C1 segment of cervical spinal cord (tissue), 14 donors: ENCODE data around the gene STX16.

ENCODE experiments used
- DNase-seq, 14 donors: peaks; one replicate each; lab custom pipeline; 2025; lab: John Stamatoyannopoulos, UW

Gene STX16

GRCh38 chr20:58709703-58710039 is 58.6 kb downstream of the STX16 start:
- DNase-seq: no peak

DNA sequence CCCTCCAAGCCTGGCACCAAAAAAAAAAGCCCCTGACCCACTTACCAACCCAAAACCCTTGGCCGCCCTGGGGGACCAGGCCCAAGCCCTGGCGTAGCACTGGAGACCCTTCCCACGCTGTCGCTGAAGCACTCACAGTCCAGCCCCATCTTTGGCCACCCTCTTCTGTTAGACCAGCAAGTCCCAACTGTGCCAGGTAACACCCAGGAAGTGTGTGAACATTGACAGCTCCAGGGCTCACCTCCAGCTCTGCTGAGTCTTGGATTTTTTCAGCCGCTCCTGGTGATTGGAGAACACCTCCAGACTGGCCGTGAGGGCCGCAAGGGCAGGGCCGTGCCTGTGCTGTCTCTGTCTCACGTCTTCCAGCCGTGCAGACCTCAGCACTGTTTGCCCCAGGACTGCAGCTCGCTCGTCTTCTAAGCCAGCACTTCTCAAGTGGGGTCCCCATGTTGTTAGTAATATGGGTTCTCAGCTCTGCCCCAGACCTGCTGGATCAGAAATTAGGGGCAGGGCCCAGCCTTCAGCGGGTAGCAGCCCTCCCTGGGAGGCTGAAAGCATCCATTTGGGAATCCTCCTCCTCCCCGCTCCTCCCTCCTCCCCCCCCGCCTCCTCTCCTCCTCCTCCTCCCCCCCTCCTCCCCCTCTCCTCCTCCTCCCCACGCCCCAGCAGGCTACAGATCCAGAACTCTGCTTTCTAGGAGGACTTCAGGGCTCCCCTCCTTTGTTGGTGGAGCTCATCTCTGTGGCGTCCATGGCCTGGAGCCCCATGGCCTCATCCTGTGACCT is 59.6 kb downstream of the STX16 start:
- DNase-seq: no peak

- no peak for DNase-seq
Measured at GRCh38 chr20:58711266-58712051, 60.4 kb downstream of the STX16 start.

- no peak for DNase-seq
Measured at GRCh38 chr20:58712151-58712791, 61.2 kb downstream of the STX16 start.

DNA sequence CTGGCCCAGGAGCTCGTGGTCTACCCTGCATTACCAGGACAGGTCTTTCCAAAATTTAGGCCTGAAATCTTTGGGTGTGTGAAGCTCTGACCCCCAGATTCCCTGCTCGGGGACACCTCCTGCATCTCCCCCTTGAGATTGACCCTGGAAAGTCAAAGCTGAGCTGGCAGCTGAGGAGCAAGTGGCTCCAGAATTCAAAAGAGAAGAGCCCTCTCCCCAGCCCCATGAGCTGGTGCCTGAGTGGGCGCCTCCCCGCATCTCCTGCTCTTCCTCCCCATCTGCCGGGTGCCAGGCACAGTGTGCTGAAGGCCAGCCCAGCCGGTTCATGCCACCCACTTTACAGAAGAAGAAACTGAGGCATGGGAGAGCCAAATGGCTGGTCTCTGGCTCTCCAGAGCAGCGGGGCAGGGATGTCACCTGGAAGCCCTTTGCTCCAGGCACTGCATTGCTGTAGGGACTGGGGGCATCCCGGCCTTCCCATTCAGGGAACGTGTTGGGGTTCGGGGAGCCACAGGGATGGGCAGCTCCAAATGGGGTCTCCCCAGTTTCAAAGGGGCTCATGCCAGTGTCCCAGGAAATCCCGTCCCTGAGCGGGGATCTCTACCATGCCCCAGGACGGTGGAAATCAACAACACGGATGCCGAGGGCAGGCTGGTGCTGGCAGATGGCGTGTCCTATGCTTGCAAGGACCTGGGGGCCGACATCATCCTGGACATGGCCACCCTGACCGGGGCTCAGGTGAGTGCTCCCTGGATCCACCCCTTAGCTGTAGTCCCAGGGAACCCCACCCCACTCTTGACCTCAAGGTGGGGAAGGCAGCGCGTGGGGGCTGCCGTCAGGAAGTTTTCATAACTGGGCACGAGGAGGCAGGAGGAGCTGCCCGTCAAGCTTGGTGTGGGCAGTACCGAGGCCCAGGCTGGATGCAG is 62.0 kb downstream of the STX16 start:
- DNase-seq: no peak

GRCh38 chr20:58713801-58714339 is 62.8 kb downstream of the STX16 start:
- no peak for DNase-seq

GRCh38 chr20:58714340-58714922 is 63.3 kb downstream of the STX16 start:
- no peak for DNase-seq

DNA sequence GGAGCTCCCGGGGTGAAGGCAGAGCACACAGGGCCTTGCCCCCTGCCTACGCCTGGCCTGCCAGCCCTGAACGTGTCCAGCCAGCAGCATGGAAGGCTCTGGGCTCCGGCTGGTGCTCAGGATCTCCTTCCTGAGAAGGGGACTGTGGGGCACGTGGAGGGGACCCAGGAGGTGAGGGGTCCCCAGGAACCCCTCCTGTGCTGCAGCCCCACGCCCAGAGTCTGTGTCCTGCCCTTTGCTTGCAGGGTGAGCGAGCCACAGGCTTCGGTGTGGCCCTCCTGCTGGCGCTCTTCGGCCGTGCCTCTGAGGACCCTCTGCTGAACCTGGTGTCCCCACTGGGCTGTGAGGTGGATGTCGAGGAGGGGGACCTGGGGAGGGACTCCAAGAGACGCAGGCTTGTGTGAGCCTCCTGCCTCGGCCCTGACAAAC is 63.9 kb downstream of the STX16 start:
- DNase-seq: no peak

GRCh38 chr20:58715391-58715800 is 64.3 kb downstream of the STX16 start:
- no peak for DNase-seq

GRCh38 chr20:58715801-58716475 is 64.9 kb downstream of the STX16 start:
- no peak for DNase-seq

DNA sequence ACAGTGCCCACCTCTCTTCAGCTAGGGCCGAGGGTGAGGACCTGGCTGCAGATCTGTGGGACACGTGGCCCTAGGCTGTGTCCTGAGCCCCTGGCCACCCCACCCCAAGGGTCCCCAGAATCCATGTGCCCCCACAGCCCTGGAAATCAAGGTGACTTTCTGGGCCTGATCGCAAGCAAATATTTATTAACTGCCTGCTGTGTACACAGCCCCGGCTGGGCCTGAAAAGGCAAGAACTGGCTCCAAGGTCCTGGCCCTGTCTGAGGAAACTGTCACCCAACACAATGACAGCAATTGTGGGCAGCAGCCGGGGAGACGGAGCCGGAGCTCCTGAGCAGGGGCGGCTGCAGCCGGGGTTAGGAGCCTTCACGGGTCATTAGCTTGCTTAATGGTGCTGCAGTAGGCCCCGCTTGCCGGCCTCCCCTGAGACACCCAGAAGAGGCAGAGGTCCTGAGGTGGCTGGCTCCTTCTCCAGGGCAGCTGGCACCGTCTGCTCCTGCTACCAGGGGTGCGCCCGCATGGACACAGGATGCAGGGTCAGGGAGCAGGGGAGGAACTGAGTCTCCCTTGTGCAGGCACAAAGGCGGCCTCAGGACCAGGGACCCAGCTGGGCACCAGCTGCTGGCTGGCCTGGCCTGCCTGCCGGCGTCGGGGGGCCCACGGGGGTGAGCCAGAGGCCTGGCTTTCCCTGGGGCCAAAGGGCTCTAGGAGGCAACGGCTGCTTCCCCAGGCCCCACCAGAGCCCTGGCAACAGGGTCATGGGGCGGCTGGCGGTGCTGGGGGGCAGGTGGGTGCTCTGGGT is 65.6 kb downstream of the STX16 start:
- peak in 2 of 14 donors; percentile 16 to 22 for DNase-seq

- DNase-seq: no peak
Measured at GRCh38 chr20:58717278-58718091, 66.4 kb downstream of the STX16 start.

- no peak for DNase-seq
Measured at GRCh38 chr20:58718121-58718563, 67.1 kb downstream of the STX16 start.

DNA sequence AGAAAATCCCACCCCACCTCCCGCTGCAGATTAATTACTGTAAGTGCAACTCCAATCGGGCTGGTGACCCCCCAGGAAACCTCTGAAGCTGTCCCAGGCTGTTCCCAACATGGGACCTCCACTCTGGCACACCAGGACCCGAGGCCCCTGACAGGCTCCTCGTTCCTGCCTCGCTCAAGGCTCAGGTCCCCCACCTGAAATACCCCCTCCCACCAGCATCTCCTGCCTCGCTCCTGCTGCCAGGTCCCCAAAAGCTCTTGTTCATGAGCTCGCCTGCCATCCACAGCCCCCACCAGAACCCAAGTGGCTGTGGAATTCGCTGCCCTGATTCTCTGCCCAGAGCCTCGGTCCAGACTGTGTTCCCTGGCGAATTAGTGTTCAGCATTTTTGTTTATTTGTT is 67.6 kb downstream of the STX16 start:
- no peak for DNase-seq

DNA sequence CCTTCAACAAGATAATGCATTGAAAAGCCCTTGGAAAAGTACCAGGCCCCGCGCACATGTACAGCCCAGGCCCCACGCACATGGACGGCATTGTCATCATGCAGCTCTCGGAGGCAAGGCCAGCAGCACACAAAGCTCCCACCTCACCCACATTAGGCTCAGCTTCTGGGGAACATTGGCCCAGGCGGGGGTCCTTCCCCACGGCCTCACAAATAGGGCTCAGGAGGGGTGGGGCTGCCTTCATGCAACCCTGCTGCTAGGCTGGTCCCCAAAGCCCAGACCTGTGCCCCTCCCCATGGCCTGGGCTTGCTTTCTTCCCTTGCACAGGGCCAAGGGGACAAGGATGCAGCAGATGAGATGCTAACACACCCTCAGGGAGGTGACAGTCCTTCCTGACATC is 68.2 kb downstream of the STX16 start:
- no peak for DNase-seq

- DNase-seq: no peak
Measured at GRCh38 chr20:58719971-58720371, 68.9 kb downstream of the STX16 start.

- no peak for DNase-seq
Measured at GRCh38 chr20:58720890-58721289, 69.8 kb downstream of the STX16 start.
